Vagina (tissue), 2 donors: ENCODE results near the gene SARDH. TPM values are rescaled to one million over a fixed set of nuclear protein-coding genes. Genes with fewer than 3 reads are reported as not detected.

Experiments used
- DNase-seq, 2 donors: peaks; one replicate each; pipeline ENCODE4 v3.0.0-alpha.2; 2017; ENCODE audit errors: extremely low spot score in 2 of 2
- H3K27ac ChIP-seq: fragments of 200-600 bp; sonication (generic); one replicate; pipeline ENCODE4 v1.5.1; 2019
- H3K27me3 ChIP-seq: fragments of 200-600 bp; sonication (generic); one replicate; pipeline ENCODE4 v1.5.1; 2019
- H3K36me3 ChIP-seq, 2 donors: fragments of 200-600 bp; sonication (generic); one replicate each; pipeline ENCODE4 v1.5.1; 2017 to 2019
- H3K4me1 ChIP-seq: fragments of 200-600 bp; sonication (generic); one replicate; pipeline ENCODE4 v1.5.1; 2019
- H3K4me3 ChIP-seq, 2 donors: fragments of 200-600 bp; sonication (generic); 1 replicate in 1 of 2; 2 replicates in 1 of 2; pipeline ENCODE4 v1.5.1; 2016 to 2019
- H3K9me3 ChIP-seq: fragments of 200-600 bp; sonication (generic); one replicate; pipeline ENCODE4 v1.5.1; 2019
- CTCF ChIP-seq, 3 experiments: fragments of 450-650 bp in 2 of 3; fragments of 200-600 bp in 1 of 3; sonication (generic) in 1 of 3; IDR thresholded peaks; one replicate each; pipeline ENCODE4 v1.5.1; 2017 to 2019; ENCODE audit warnings: antibody characterized with exemption in 3 of 3, mild to moderate bottlenecking in 2 of 3, moderate library complexity in 2 of 3
- POLR2A ChIP-seq, 2 donors: fragments of 450-650 bp; IDR thresholded peaks; one replicate each; pipeline ENCODE4 v1.6.1; 2017; ENCODE audit warnings: antibody characterized with exemption in 2 of 2, mild to moderate bottlenecking in 2 of 2, moderate library complexity in 2 of 2
- POLR2AphosphoS5 ChIP-seq, 2 donors: sonication (generic); formaldehyde crosslinking; IDR thresholded peaks; one replicate each; pipeline ENCODE4 v1.9.0; 2017; ENCODE audit warnings: antibody characterized with exemption in 2 of 2, mild to moderate bottlenecking in 2 of 2, low read depth in 1 of 2; ENCODE audit not compliant: insufficient read depth in 1 of 2
- intact Hi-C: fragments of 100-400 bp; cut with DNase I; formaldehyde crosslinking; loops from one replicate; pipeline ENCODE4 v1.15.1; 2023
- total RNA-seq: library from RNA; depleted of rRNA; stranded (reverse); fragments of >200 nt; gene quantifications from one replicate; pipeline ENCODE4 v1.2.3, GENCODE V29; 2016

SARDH gene
- total RNA-seq, 1 donor from 2014 or later, result 2.0 TPM

DNA sequence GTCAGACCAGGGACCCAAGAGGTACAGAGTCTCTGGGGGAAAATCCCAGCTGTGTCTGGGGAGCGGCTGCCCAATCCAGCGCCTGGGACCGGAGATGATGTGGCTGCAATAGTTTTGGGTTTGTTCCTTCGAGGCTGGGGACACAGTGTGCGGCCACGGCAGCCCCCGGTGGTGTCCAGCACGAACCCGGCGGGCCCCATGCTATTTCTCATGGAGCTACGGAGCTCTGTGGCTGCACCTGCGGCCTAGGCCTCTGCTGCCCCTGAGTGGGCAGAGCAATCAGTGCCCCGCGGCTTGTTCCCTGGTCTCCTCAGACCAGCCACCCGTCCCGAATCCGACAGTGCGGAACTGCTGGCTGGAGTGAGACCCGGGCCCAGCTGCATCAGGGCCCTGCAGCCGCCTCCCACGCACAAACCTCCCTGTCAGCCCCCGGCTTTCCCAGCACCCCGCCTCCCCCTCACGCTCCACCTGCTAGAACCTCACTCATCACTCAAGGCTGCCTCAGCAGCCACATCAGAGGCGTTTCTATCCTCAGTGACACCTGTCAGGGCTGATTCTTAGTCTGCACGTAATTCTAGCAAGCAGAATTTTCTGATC lies 29.0 kb downstream of the SARDH start:
- Histone ChIP-seq H3K9me3 (no peaks in the 10 kb centered on the region), H3K4me1 (no peaks in the 10 kb centered on the region), H3K27me3 (no peaks in the 10 kb centered on the region), H3K27ac (no peak overlapping the region), H3K36me3 (no peaks in the 10 kb centered on the region), H3K4me3 (no peak overlapping the region)
- intact Hi-C loops, result no loop called here
- no peak for DNase-seq
- TF ChIP-seq POLR2AphosphoS5 (IDR thresholded peaks at IDR 0.05; ENCODE audit: insufficient read depth in 1 of 2, low read depth in 1 of 2), result no peak
- TF ChIP-seq CTCF (IDR thresholded peaks at IDR 0.05), result no peak
- no peak for TF ChIP-seq POLR2A (IDR thresholded peaks at IDR 0.05)

DNA sequence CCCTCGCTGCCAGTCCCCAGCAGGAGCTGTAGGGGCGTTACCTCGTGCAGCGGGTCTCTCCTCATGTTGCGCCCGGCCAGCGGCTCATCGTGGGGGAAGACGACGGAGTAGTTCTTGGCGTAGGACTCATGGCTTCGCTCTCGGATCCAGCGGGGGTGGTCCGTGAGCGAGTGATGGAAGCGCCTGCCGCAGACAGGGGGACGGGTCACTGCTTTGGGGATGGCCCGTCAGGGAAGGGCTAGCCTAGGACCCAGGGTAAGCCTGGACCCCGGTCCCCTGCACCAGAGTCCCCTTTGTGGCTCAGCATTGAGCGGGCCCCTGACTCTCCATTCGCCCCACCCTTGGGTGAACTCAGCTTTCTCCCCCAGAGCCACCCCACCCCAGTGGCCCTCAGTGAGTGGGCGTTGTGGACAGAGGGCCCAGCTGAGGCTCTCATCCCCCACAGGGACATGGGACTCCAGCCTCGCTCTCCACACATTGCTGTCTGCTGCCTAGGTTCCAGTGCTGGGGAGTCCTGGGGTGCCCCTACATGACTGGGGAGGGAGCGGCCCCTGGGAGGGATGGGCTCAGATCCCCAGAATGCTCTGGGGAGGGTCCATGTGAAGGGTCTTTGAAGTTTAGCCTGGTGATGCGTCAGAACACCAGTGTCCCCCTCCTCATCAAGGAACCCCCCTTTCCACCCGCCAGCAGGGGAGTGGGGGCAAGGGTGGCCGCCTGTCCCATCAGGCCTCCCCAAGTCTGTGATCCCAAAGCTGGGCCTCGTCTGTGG lies 29.7 kb downstream of the SARDH start:
- H3K27ac ChIP-seq, result no peak overlapping the region
- H3K9me3 ChIP-seq, result no peaks in the 10 kb centered on the region
- DNase-seq, result no peak
- no peaks in the 10 kb centered on the region for H3K27me3 ChIP-seq
- no peak overlapping the region for H3K4me3 ChIP-seq
- TF ChIP-seq POLR2A (IDR thresholded peaks at IDR 0.05) (no peak), CTCF (IDR thresholded peaks at IDR 0.05) (no peak), POLR2AphosphoS5 (IDR thresholded peaks at IDR 0.05; ENCODE audit: insufficient read depth in 1 of 2, low read depth in 1 of 2) (no peak)
- intact Hi-C loops, result no loop called here
- no peaks in the 10 kb centered on the region for H3K36me3 ChIP-seq
- H3K4me1 ChIP-seq, result peaks cover 1% of the 10 kb centered on the region

- intact Hi-C loops, result no loop called here
- Histone ChIP-seq H3K9me3 (no peaks in the 10 kb centered on the region), H3K27me3 (no peaks in the 10 kb centered on the region), H3K27ac (no peak overlapping the region), H3K4me1 (peaks cover 8% of the 10 kb centered on the region), H3K4me3 (no peak overlapping the region), H3K36me3 (no peaks in the 10 kb centered on the region)
- DNase-seq, result no peak
- no peak for TF ChIP-seq POLR2A (IDR thresholded peaks at IDR 0.05)
- no peak for TF ChIP-seq CTCF (IDR thresholded peaks at IDR 0.05)
- TF ChIP-seq POLR2AphosphoS5 (IDR thresholded peaks at IDR 0.05; ENCODE audit: insufficient read depth in 1 of 2, low read depth in 1 of 2), result no peak
Observed at GRCh38 chr9:133707763-133708245, 30.3 kb downstream of the SARDH start.

GRCh38 chr9:133707065-133707762 lies 30.9 kb downstream of the SARDH start:
- Histone ChIP-seq H3K4me3 (no peak overlapping the region), H3K4me1 (peaks cover 14% of the 10 kb centered on the region), H3K27me3 (no peaks in the 10 kb centered on the region), H3K36me3 (no peaks in the 10 kb centered on the region), H3K9me3 (no peaks in the 10 kb centered on the region), H3K27ac (no peak overlapping the region)
- TF ChIP-seq POLR2A (IDR thresholded peaks at IDR 0.05), result no peak
- no peak for TF ChIP-seq CTCF (IDR thresholded peaks at IDR 0.05)
- no peak for TF ChIP-seq POLR2AphosphoS5 (IDR thresholded peaks at IDR 0.05; ENCODE audit: insufficient read depth in 1 of 2, low read depth in 1 of 2)
- no peak for DNase-seq
- intact Hi-C loops, result no loop called here
